DMS153 (cell line): Measurements from ENCODE around the gene SHROOM3.
A peak's percentile ranks its signal among the peaks of the same experiment; 100 is the strongest.

Experiments used
- DNase-seq: peaks from one replicate; lab custom pipeline; 2025; lab: John Stamatoyannopoulos, UW

SHROOM3 gene

GRCh38 chr4:76624931-76625715 is 190.1 kb downstream of the SHROOM3 start:
- no peak for DNase-seq

GRCh38 chr4:76626686-76627465 is 191.8 kb downstream of the SHROOM3 start:
- DNase-seq: no peak

DNA sequence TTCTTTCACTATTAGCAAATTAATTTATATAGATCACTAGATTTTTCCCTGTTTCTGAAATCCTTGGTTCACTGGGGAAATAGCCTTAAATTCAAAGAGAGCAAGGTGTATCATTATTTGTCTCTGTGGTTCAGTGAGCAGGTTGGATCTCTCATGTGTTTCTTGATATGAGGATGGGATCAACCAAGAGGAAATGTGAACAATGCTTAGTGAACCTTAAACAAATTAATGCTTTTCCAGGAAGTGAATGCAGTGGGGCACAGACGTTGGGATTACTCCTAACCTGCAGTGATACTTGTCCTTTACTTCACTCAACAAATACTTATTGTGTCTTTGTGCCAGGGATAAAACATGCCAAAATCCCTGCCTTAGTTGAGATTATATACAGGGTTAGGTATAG is 193.2 kb downstream of the SHROOM3 start:
- DNase-seq: no peak

DNA sequence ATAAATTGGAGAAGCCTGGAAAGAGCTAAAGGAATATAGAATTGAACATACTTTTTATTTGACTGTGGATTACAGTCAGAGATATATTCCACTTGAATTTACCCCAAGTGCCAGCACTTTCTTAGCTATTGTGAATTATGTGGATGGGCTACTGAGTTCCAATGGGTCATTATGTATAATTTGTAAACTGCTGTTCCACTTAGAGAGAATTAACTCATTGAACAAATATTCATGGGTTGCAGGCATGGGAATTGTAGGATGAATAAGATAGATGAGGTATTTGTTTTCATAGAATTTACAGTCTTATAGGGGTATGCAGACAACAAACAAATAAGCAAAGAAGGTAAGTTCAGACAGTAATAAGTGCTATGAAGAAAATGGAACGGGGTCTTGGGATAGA is 195.7 kb downstream of the SHROOM3 start:
- DNase-seq: no peak

- no peak for DNase-seq
These were observed 199.2 kb downstream of the SHROOM3 start for GRCh38 chr4:76634220-76634619.

- no peak for DNase-seq
These were observed 202.8 kb downstream of the SHROOM3 start for GRCh38 chr4:76637712-76638361.

DNA sequence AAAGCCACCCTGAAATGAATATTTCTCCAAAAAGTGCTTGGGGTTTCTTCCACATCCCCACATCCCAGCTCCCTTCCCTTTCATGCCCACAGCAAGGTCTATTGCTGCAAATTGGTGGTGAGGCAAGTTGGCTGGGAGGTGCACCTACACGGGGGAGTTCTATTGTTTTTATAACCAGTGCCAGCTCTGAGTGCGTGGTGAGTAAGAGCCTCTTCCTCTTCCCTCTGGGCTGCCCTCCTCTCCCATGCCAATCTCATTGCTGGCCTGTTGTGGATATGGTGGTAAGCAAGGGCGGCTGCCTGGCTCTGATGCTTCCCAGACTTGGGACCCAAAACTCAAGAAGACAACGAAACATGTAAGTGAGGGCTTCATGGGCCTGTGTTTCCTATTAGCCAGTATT is 204.3 kb downstream of the SHROOM3 start:
- DNase-seq: no peak

DNA sequence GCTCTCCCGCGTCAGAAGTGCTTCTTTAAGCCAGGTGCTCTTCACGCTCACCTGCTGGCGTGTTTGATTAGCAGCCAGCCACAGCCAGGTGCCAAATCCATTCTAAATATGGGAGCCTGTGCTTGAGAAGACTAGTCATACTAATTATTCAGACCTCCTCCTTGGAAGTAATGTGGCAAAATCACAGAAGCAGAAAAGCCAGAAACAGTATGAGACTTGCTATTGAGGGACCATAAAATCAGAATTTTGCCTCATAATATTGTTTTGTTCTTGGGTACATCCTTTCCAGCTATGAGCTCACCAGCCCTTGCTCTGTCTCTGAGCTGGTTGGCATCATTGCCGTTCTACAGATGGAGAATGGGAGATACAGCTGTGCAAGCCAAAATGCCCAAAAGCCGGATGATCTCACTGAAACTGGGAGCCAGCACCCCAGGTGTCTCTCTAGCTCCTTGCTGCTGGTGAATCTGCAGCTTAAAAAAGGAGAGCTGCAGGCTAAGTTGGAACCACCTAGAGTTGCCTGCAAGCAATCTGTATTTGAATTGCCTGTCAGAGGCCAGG is 205.4 kb downstream of the SHROOM3 start:
- DNase-seq: peak; percentile 88

- DNase-seq: peak; percentile 89
These were observed 206.3 kb downstream of the SHROOM3 start for GRCh38 chr4:76641351-76641750.

DNA sequence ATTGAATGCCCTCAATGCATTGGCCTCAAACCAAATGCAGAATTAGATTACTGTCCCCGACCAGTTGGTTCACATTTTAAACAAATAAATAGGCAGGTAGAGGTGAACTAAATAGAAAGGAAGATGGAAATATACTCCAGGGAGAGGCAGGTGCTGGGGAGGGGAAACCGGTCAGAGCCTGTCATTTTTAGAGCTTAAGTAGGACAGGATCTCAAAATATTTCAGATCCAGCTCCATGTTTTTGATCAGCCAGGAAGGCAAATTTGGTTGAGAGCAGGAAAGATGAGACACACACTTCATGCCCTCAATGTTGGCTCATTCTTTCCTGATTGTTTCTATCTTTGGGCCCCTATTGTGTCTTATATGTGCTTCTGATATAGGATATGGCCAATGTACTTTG is 206.7 kb downstream of the SHROOM3 start:
- peak; percentile 59 for DNase-seq

GRCh38 chr4:76644831-76645485 is 209.9 kb downstream of the SHROOM3 start:
- no peak for DNase-seq

GRCh38 chr4:76649086-76649485 is 214.1 kb downstream of the SHROOM3 start:
- DNase-seq: no peak

DNA sequence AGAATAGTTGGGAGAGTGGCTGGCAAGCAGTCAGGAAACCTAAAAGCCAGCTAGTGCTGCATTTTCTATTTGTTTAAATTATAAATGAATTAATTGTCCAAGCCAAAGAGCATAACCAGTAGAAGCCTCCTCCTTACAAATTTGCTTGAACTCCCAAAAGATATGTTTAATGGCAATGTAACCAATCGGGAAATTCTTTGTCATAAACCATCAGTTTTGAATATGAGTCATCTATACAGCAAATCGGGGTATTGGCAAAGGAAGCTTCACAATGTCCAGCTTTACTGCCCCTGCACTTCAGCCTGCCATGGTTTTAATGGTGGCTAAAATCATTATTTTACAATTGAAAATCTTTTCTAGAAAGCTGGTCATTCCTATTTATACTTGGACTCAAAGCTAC is 216.6 kb downstream of the SHROOM3 start:
- DNase-seq: no peak

- DNase-seq: no peak
These were observed 217.4 kb downstream of the SHROOM3 start for GRCh38 chr4:76652389-76652788.

DNA sequence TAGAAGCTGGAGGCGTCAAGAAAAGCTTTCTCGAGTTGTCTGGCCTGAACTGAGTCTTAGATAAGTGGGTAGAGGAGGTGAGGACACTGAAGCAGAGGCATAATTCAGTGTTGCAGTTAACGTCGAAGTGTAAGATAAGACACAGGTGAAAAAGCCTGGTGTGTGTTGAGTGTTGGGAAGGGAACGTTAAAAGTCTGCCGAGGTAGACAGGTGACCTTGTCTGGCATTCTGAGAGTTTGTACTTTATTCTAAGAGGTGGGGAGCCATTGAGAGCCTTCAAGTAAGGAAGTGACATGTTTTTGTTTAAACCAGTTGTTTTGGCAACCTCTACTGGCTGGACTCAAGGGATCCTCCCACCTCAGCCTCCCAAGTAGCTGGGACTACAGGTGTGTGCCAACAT is 219.1 kb downstream of the SHROOM3 start:
- DNase-seq: no peak

DNA sequence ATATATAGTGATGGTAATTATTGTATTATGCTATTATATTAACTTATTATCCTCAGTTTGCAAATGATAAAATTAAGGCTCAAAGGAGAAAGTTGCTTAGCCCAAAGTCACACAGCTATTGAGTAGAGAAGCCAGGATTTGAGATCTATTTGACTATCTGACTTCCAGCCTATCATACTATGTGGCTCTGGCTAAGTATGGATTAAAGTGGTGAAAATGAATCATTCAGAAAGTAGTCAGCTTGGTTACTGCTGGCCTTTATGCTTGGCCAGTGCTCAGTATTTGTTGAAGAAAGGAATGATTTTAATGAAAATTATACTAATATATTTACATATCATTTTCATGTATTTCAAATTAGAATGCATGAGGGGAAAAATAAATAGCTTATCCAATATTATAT is 219.8 kb downstream of the SHROOM3 start:
- no peak for DNase-seq

DNA sequence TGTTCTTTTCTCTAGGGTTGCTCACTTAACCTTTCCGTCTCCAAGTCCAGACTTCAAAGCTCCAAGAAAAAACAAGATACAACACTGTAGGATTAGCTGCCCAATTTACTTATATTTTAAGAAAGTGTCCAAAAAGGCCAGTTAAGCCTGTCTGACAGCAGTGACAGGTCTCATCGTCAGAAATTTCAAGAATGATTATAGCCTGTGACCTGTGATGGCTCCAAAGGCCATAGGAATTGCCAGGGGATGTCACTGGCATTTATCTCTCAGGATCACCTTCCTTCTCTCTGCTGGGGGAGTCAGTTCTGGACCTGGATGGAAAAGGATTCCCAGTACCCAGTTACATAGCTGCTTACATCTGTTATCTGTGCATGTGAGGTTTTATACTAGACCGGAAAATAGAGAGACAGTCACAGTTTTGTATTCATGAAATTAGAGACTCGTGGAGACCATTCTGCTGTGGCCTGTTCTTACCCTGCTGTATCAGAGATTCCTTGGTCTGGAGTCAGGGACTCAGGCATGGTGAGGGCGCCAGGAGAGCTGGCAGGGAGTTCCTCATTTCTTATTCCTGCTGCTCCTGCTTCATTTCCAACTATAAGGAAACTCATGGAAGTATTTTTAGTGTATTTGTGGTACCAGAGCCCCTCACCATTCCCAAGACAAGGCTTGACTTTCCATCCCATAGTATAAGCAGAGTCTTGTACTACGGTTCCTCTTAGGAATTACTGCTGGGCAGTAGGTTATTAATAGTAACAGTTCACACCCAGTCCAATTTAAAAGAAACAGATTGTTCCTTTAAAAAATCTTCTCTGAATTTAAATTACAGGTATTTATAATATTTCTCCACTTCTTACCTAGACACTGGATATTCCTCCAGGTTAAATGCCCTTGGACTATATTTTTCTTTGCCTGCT is 220.8 kb downstream of the SHROOM3 start:
- no peak for DNase-seq

- DNase-seq: no peak
These were observed 222.4 kb downstream of the SHROOM3 start for GRCh38 chr4:76657443-76657842.

GRCh38 chr4:76658231-76659102 is 223.4 kb downstream of the SHROOM3 start:
- DNase-seq: no peak

GRCh38 chr4:76659103-76659490 is 224.1 kb downstream of the SHROOM3 start:
- no peak for DNase-seq
